H54 (cell line): ENCODE results near the gene KRTAP17-1.
A peak's percentile ranks its signal among the peaks of the same experiment; 100 is the strongest.

Experiments
- DNase-seq: peaks from one replicate; pipeline ENCODE4 v3.0.0; 2011; ENCODE audit warnings: low spot score, mixed read lengths; ENCODE audit not compliant: insufficient read length
- FAIRE-seq: peaks from 3 replicates; lab custom pipeline; 2011; peaks lifted over from hg19 to GRCh38; lab: Jason Lieb, UNC
- POLR2A ChIP-seq: IDR thresholded peaks from 2 replicates; pipeline ENCODE4 v1.6.1; 2011; ENCODE audit warnings: low read depth, mild to moderate bottlenecking, low read length

KRTAP17-1 gene

GRCh38 chr17:41340494-41340893, 25.0 kb upstream of the KRTAP17-1 start:
- no peak for TF ChIP-seq POLR2A
- no peak for FAIRE-seq
- DNase-seq: no peak

- no peak for FAIRE-seq
- DNase-seq: no peak
- no peak for TF ChIP-seq POLR2A
Measured at GRCh38 chr17:41339571-41340172, 24.2 kb upstream of the KRTAP17-1 start.

DNA sequence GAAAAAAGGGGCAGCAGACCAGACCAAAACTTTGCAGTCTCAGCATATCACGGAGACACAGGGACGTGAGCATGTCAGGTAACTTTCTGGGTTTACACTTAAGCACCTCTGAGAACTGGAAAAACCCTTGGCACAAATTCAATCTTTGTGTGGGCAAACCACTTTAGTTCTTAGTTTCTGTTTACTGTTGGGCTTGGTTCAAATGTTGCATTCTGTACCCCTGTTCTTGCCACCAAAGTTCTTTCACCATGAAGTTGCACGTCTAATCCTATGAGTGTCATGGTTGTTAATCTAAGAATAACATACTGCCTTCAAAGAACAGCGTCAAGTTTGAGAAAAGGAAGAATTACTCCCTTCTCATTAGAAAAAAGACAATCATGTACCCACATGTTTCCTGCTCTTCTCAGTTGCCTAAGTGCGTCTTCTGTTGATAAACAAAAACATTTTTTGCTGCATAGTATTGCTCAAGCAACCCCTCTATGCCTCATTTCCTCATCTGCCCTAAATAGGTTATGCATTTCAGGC, 23.5 kb upstream of the KRTAP17-1 start:
- TF ChIP-seq POLR2A: no peak
- DNase-seq: no peak
- no peak for FAIRE-seq

DNA sequence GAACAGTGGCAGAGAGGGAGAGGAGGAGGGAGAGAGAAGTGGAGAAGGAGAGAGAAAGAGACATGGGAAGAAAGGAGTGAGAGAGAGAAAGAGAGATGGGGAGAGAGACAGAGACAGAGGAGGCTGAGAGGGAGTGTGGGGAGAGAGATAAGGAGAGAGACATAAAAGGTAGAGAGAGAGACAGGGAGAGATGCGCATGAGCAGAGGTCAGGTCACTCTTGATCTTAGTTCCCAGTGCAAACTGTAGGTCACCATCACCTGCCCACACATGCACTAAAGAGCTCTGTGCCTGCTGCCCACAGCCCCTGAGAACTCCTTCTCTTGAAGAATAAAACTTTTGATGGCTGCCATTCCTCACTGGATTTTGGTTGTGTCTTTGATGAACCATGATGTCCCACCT, 20.2 kb upstream of the KRTAP17-1 start:
- TF ChIP-seq POLR2A: no peak
- FAIRE-seq: no peak
- no peak for DNase-seq

DNA sequence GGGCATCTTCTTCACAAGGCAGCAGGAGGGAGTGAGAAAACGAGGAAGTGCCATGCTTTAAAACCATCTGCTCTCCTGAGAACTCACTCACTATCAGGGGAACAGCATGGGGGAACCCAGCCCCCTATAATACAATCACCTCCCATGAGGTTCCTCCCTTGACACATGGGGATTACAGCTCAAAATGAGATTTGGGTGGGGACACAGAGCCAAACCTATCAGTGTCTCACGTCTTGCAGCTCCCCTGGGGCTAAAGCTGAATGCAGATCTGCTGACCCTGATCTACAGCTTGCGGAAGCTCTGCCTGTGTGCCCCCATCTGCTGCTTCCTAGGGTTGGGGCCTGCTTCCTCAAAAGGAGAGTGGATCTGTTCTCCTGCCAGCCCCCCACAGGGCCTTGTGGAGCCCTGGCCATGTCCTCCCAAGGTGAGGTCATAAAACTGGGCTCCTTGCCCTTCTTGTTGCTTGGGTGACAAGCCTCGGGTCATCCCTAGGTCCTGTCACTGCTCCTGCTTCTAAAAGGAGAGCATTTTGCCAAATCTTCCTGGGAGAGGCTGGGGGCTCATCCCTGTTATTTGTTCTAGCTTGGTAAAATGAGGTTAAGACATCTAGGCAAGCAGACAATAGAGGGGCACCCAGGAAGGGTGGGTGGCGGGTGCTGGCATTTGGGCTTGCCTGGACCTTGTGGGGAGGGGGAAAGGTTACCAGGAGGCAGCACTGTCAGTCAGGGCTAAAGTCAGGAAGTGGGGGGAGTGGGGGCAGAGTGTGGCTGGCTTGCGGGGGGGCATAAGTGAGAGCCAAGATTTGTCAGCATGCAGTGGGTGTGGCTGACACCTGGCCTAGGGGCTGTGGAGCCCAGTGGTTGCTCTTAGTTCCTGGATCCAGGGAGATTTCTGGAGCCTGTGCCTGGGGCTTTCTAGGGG, 19.1 kb upstream of the KRTAP17-1 start:
- FAIRE-seq (no peak), DNase-seq (no peak)
- no peak for TF ChIP-seq POLR2A

- no peak for TF ChIP-seq POLR2A
- DNase-seq (no peak), FAIRE-seq (no peak)
Measured at GRCh38 chr17:41333836-41334235, 18.3 kb upstream of the KRTAP17-1 start.

- no peak for TF ChIP-seq POLR2A
- FAIRE-seq (no peak), DNase-seq (no peak)
Measured at GRCh38 chr17:41333098-41333497, 17.6 kb upstream of the KRTAP17-1 start.

DNA sequence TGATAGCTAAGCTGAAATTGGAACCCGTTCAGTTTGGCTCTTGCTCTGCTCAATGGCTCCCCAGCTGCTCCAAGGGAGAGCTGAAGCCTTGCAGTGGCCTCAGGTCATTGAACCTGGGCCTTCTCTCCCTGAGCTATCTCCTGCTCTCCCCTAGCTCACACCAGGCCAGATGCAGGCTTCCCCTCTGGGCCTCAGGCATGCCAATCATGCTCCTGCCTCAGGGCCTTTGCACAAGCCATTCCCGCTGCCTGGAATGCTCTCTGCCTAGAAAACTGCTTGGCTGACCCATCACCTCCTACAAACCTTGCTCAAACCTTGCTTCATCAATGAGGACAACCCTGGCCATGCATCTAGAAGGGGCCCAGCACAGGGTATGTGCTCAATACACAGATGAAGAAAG, 16.7 kb upstream of the KRTAP17-1 start:
- FAIRE-seq (no peak), DNase-seq (no peak)
- no peak for TF ChIP-seq POLR2A

GRCh38 chr17:41331606-41332005, 16.1 kb upstream of the KRTAP17-1 start:
- DNase-seq: no peak
- no peak for FAIRE-seq
- no peak for TF ChIP-seq POLR2A

DNA sequence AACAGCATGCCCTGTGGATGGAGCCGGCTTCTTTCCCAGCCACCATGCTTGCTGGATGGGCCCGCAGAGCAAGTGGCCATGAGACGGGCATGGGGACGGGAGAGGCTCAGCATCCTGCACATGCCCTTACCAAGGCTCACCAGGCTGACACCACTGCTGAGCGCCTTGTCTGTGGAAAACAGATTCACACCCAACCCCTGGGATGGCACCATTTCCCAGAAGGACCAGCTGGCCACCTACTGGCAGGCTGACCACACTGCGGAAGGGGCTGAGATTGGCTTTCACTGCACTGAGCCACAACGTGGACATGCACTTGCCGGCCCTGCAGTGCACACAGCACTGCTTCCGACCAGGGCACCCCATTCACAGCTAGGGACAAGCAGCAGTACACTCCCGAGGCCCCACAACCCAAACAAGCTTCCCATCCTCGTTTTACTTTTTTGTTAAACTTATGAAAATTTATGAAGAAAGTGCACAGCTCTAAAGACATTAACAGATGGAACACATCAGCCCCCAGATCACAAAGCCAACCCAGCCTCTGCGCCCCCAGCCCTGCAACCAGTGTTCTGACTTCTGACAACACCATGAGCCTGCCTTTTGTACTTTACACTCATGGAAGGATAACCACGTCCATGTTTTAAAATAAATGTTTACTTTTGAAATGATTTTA, 13.9 kb upstream of the KRTAP17-1 start:
- no peak for TF ChIP-seq POLR2A
- peak; percentile 62 for DNase-seq
- FAIRE-seq: no peak

DNA sequence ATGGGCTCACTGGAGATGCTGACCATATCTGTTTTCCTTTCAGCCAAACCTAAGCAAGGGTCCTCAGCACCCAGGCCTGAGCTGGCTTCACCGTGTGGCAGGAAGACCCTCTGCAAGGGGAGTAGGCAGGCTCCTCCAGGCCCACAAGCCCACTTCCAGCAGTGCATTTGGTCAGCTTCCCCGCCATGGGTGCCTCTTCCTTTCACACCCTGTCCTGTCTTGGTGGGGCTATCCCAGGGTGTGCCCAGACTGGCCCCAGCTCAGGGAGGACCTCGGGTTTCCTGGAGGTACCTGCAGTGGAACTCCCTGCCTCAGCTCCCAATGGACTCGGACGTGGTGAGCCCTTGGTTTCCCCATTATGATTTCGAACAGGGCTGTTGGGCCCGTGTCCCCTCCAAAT, 12.7 kb upstream of the KRTAP17-1 start:
- FAIRE-seq (no peak), DNase-seq (no peak)
- TF ChIP-seq POLR2A: no peak

DNA sequence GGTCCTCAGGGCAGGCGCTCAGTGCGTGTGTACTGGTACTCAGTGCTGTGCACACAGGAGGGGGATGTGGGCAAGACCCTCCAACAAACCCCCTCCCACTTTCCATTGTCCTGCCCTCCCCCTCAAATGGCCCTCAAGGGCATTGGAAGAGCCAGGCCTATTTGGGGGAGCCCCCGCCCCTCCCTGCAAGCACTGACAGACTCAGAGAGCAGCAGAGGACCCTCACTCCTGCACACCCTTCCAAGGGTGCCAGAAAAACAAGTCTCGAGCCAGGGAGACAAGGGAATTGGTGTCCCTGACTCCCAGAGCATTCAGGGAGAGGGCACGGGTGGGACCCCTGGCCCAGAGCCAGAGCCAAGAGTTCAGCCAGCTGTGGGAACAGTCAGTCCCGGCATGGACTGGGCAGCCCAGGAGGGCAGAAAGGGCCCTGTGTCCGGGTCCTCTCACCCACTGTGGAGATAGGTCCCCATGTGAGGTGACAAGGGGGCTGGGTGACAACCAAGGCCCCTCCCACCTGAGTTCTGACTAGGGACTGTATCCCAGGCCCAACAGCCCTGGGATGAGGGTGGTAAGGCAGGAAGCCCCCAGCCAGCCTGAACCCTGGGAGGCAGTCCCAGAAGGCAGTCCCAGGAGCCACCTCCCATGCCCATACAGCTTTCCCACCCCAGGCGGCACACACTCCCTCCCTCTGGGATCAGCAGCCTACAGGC, 12.1 kb upstream of the KRTAP17-1 start:
- DNase-seq: no peak
- TF ChIP-seq POLR2A: no peak
- no peak for FAIRE-seq
